Nephron (organoid): ENCODE results near the gene HIPK2.
A peak's percentile ranks its signal among the peaks of the same experiment; 100 is the strongest.

ENCODE experiments used
- H3K27ac Mint-ChIP-seq, 3 experiments: 2 replicates each; pipeline ENCODE4 v1.8.0; 2020; ENCODE audit warnings: mixed read lengths in 3 of 3, mild to moderate bottlenecking in 2 of 3, moderate library complexity in 1 of 3
- H3K27me3 Mint-ChIP-seq: 2 replicates; pipeline ENCODE4 v1.8.0; 2021; ENCODE audit warnings: low read depth, mild to moderate bottlenecking, moderate library complexity, mixed read lengths
- H3K36me3 Mint-ChIP-seq: 2 replicates; pipeline ENCODE4 v1.8.0; 2020; ENCODE audit warnings: low read depth, mixed read lengths
- H3K4me1 Mint-ChIP-seq: 2 replicates; pipeline ENCODE4 v1.8.0; 2020; ENCODE audit warnings: mixed read lengths
- H3K4me3 Mint-ChIP-seq, 3 experiments: 2 replicates each; pipeline ENCODE4 v1.8.0; 2020; ENCODE audit warnings: mild to moderate bottlenecking in 3 of 3, mixed read lengths in 3 of 3, moderate library complexity in 2 of 3
- H3K9me3 Mint-ChIP-seq: 2 replicates; pipeline ENCODE4 v1.8.0; 2020; ENCODE audit warnings: mixed read lengths
- CTCF ChIP-seq, 3 experiments: fragments of 200-600 bp; sonication (generic); IDR thresholded peaks; one replicate each; pipeline ENCODE4 v1.5.0; 2021; ENCODE audit warnings: antibody characterized with exemption in 3 of 3; ENCODE audit not compliant: unreplicated experiment in 3 of 3

HIPK2 gene

GRCh38 chr7:139620676-139621344 is 157.0 kb downstream of the HIPK2 start:
- peak; percentile 46 to 67 (median 56) for TF ChIP-seq CTCF (IDR thresholded peaks at IDR 0.05; ENCODE audit: unreplicated experiment in 3 of 3)
- H3K4me3 Mint-ChIP-seq, result no peak overlapping the region
- no peaks in the 10 kb centered on the region for H3K27me3 Mint-ChIP-seq
- H3K4me1 Mint-ChIP-seq, result peaks cover 10% of the 10 kb centered on the region
- no peak overlapping the region for H3K27ac Mint-ChIP-seq
- H3K9me3 Mint-ChIP-seq, result no peaks in the 10 kb centered on the region
- peaks cover 76% of the 10 kb centered on the region for H3K36me3 Mint-ChIP-seq

DNA sequence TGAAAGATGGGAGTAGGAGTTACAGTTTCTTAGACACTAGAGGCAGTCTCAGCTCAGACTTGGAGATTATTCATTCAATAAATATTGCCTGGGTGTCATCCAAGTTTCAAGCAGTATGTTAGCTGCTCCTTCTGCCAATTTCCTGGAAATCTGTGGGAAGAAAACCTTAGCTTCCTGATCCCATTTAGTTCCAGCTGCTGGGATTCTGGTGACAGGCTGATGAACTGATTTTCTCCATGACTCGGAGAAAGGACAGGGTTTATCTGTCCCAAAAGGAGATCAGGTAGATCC is 158.5 kb downstream of the HIPK2 start:
- Mint-ChIP-seq H3K4me3 (no peak overlapping the region), H3K36me3 (peaks cover 72% of the 10 kb centered on the region), H3K27me3 (no peaks in the 10 kb centered on the region), H3K4me1 (peaks cover 10% of the 10 kb centered on the region), H3K27ac (peak overlapping the region in 2 of 3 experiments; percentile 24 to 64), H3K9me3 (no peaks in the 10 kb centered on the region)
- TF ChIP-seq CTCF (IDR thresholded peaks at IDR 0.05; ENCODE audit: unreplicated experiment in 3 of 3), result no peak

GRCh38 chr7:139618482-139619366 is 159.1 kb downstream of the HIPK2 start:
- Mint-ChIP-seq H3K4me3 (no peak overlapping the region), H3K27me3 (no peaks in the 10 kb centered on the region), H3K4me1 (peaks cover 10% of the 10 kb centered on the region), H3K27ac (peak overlapping the region in 2 of 3 experiments; percentile 24 to 64), H3K36me3 (peaks cover 74% of the 10 kb centered on the region), H3K9me3 (no peaks in the 10 kb centered on the region)
- TF ChIP-seq CTCF (IDR thresholded peaks at IDR 0.05; ENCODE audit: unreplicated experiment in 3 of 3), result peak; percentile 29 to 38 (median 32)

DNA sequence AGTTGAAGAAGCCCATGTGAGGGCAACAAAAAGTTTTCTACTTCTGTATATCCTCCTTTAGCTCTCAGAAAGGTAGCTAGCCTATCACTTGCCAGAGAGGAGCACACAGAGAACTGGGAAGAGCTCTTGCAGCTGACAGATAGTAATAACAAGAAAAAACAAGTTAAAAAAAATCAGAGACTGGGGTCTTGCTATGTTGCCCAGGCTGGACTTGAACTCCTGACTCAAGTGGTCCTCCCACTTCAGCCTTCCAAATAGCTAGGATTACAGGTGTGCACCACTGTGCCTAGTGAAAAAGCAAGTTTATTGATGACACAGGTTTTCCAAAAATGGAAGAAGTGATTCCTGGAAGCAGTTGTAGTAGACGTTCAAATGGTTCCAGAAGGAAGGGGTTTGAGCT is 160.7 kb downstream of the HIPK2 start:
- Mint-ChIP-seq H3K27ac (no peak overlapping the region), H3K27me3 (no peaks in the 10 kb centered on the region), H3K9me3 (no peaks in the 10 kb centered on the region), H3K4me3 (no peak overlapping the region), H3K36me3 (peaks cover 84% of the 10 kb centered on the region), H3K4me1 (peaks cover 10% of the 10 kb centered on the region)
- no peak for TF ChIP-seq CTCF (IDR thresholded peaks at IDR 0.05; ENCODE audit: unreplicated experiment in 3 of 3)

DNA sequence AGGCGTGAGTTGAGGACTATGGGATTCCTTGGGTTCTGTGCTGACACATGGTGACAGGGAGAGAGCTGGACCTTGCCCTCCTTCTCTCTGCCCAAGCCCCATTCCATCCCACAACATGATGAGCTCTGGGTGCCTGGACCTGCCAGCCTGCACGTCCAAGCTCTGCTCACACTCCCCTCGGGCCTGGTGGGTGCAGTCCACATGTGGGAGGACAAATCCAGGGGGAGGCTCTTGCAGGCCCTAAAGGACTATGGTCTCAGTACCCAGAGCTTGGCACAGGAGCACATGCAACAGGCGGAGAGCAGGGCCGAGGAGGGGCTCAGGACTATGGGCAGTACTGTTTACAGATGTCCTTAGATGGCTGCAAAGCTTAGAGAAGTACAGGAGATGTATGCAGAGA is 162.9 kb downstream of the HIPK2 start:
- H3K36me3 Mint-ChIP-seq, result peaks cover 87% of the 10 kb centered on the region
- H3K9me3 Mint-ChIP-seq, result no peaks in the 10 kb centered on the region
- no peak overlapping the region for H3K27ac Mint-ChIP-seq
- no peaks in the 10 kb centered on the region for H3K27me3 Mint-ChIP-seq
- H3K4me1 Mint-ChIP-seq, result peaks cover 5% of the 10 kb centered on the region
- no peak overlapping the region for H3K4me3 Mint-ChIP-seq
- no peak for TF ChIP-seq CTCF (IDR thresholded peaks at IDR 0.05; ENCODE audit: unreplicated experiment in 3 of 3)
